ENCODE results near the gene APBA1.

APBA1 gene

GRCh38 chr9:69718218-69718617 lies 46.0 kb upstream of the APBA1 start:
- Histone ChIP-seq H3K4me3 (ENCODE audit: low read depth in 1 of 2, low read length in 2 of 2) (no peak overlapping the region), H3K9ac (ENCODE audit: low read depth, low read length) (no peak overlapping the region), H2AFZ (ENCODE audit: low read depth, low read length) (no peak overlapping the region), H3K4me1 (ENCODE audit: insufficient read depth, low read length) (no peaks in the 10 kb centered on the region), H3K27me3 (ENCODE audit: insufficient read depth, low read length, poor library complexity) (no peaks in the 10 kb centered on the region), H3K36me3 (ENCODE audit: insufficient read depth, low read length) (peaks cover 61% of the 10 kb centered on the region), H3K79me2 (ENCODE audit: insufficient read depth, low read length) (no peaks in the 10 kb centered on the region), H3K9me3 (ENCODE audit: insufficient read depth, low read length, severe bottlenecking) (no peaks in the 10 kb centered on the region), H3K4me2 (ENCODE audit: insufficient read depth, low read length) (no peak overlapping the region), H4K20me1 (ENCODE audit: insufficient read depth, low read length) (no peaks in the 10 kb centered on the region), H3K27ac (ENCODE audit: low read length) (no peak overlapping the region)
- DNase-seq (no peak), ATAC-seq (ENCODE audit: insufficient read depth, low read depth) (no peak)
- TF ChIP-seq EZH2 (IDR thresholded peaks at IDR 0.05; ENCODE audit: borderline replicate concordance, low read depth, low read length, severe bottlenecking) = no peak
- no peak for TF ChIP-seq CTCF (IDR thresholded peaks at IDR 0.05; ENCODE audit: borderline replicate concordance, extremely low read depth, low read length, poor library complexity, severe bottlenecking)

- ATAC-seq (ENCODE audit: insufficient read depth, low read depth) (no peak), DNase-seq (no peak)
- H3K4me3 ChIP-seq (ENCODE audit: low read depth in 1 of 2, low read length in 2 of 2) = no peak overlapping the region
- TF ChIP-seq CTCF (IDR thresholded peaks at IDR 0.05; ENCODE audit: borderline replicate concordance, extremely low read depth, low read length, poor library complexity, severe bottlenecking) = no peak
- TF ChIP-seq EZH2 (IDR thresholded peaks at IDR 0.05; ENCODE audit: borderline replicate concordance, low read depth, low read length, severe bottlenecking) = no peak
- peaks cover 44% of the 10 kb centered on the region for H3K36me3 ChIP-seq (ENCODE audit: insufficient read depth, low read length)
- no peaks in the 10 kb centered on the region for H3K27me3 ChIP-seq (ENCODE audit: insufficient read depth, low read length, poor library complexity)
- H3K79me2 ChIP-seq (ENCODE audit: insufficient read depth, low read length) = no peaks in the 10 kb centered on the region
- H2AFZ ChIP-seq (ENCODE audit: low read depth, low read length) = no peak overlapping the region
- no peak overlapping the region for H3K27ac ChIP-seq (ENCODE audit: low read length)
- no peaks in the 10 kb centered on the region for H3K9me3 ChIP-seq (ENCODE audit: insufficient read depth, low read length, severe bottlenecking)
- no peaks in the 10 kb centered on the region for H3K4me1 ChIP-seq (ENCODE audit: insufficient read depth, low read length)
- H3K4me2 ChIP-seq (ENCODE audit: insufficient read depth, low read length) = no peak overlapping the region
- H3K9ac ChIP-seq (ENCODE audit: low read depth, low read length) = no peak overlapping the region
- H4K20me1 ChIP-seq (ENCODE audit: insufficient read depth, low read length) = no peaks in the 10 kb centered on the region
Observed at GRCh38 chr9:69715825-69716224, 43.7 kb upstream of the APBA1 start.

GRCh38 chr9:69715096-69715495 lies 42.9 kb upstream of the APBA1 start:
- Histone ChIP-seq H3K9ac (ENCODE audit: low read depth, low read length) (no peak overlapping the region), H3K4me2 (ENCODE audit: insufficient read depth, low read length) (no peak overlapping the region), H3K27ac (ENCODE audit: low read length) (no peak overlapping the region), H3K9me3 (ENCODE audit: insufficient read depth, low read length, severe bottlenecking) (no peaks in the 10 kb centered on the region), H2AFZ (ENCODE audit: low read depth, low read length) (no peak overlapping the region), H3K79me2 (ENCODE audit: insufficient read depth, low read length) (no peaks in the 10 kb centered on the region), H3K4me1 (ENCODE audit: insufficient read depth, low read length) (no peaks in the 10 kb centered on the region), H3K4me3 (ENCODE audit: low read depth in 1 of 2, low read length in 2 of 2) (no peak overlapping the region), H3K27me3 (ENCODE audit: insufficient read depth, low read length, poor library complexity) (no peaks in the 10 kb centered on the region), H4K20me1 (ENCODE audit: insufficient read depth, low read length) (no peaks in the 10 kb centered on the region), H3K36me3 (ENCODE audit: insufficient read depth, low read length) (peaks cover 38% of the 10 kb centered on the region)
- no peak for DNase-seq
- no peak for TF ChIP-seq CTCF (IDR thresholded peaks at IDR 0.05; ENCODE audit: borderline replicate concordance, extremely low read depth, low read length, poor library complexity, severe bottlenecking)
- TF ChIP-seq EZH2 (IDR thresholded peaks at IDR 0.05; ENCODE audit: borderline replicate concordance, low read depth, low read length, severe bottlenecking) = no peak
- no peak for ATAC-seq (ENCODE audit: insufficient read depth, low read depth)

- TF ChIP-seq CTCF (IDR thresholded peaks at IDR 0.05; ENCODE audit: borderline replicate concordance, extremely low read depth, low read length, poor library complexity, severe bottlenecking) (no peak), EZH2 (IDR thresholded peaks at IDR 0.05; ENCODE audit: borderline replicate concordance, low read depth, low read length, severe bottlenecking) (no peak)
- no peak overlapping the region for H3K4me2 ChIP-seq (ENCODE audit: insufficient read depth, low read length)
- peaks cover 13% of the 10 kb centered on the region for H3K9me3 ChIP-seq (ENCODE audit: insufficient read depth, low read length, severe bottlenecking)
- no peak for DNase-seq
- no peaks in the 10 kb centered on the region for H3K79me2 ChIP-seq (ENCODE audit: insufficient read depth, low read length)
- no peak overlapping the region for H2AFZ ChIP-seq (ENCODE audit: low read depth, low read length)
- no peak overlapping the region for H3K9ac ChIP-seq (ENCODE audit: low read depth, low read length)
- H3K4me1 ChIP-seq (ENCODE audit: insufficient read depth, low read length) = no peaks in the 10 kb centered on the region
- no peaks in the 10 kb centered on the region for H3K36me3 ChIP-seq (ENCODE audit: insufficient read depth, low read length)
- H3K27me3 ChIP-seq (ENCODE audit: insufficient read depth, low read length, poor library complexity) = no peaks in the 10 kb centered on the region
- no peak overlapping the region for H3K4me3 ChIP-seq (ENCODE audit: low read depth in 1 of 2, low read length in 2 of 2)
- ATAC-seq (ENCODE audit: insufficient read depth, low read depth) = no peak
- no peaks in the 10 kb centered on the region for H4K20me1 ChIP-seq (ENCODE audit: insufficient read depth, low read length)
- no peak overlapping the region for H3K27ac ChIP-seq (ENCODE audit: low read length)
Observed at GRCh38 chr9:69697475-69697874, 25.3 kb upstream of the APBA1 start.
